ENCODE data around the gene KDELR3. TPM values are rescaled to one million over a fixed set of nuclear protein-coding genes. Genes with fewer than 3 reads are reported as not detected.

Gene KDELR3
- total and polyA plus RNA-seq, 8 donors: 2.9 to 14.6 (median 5.8) TPM

DNA sequence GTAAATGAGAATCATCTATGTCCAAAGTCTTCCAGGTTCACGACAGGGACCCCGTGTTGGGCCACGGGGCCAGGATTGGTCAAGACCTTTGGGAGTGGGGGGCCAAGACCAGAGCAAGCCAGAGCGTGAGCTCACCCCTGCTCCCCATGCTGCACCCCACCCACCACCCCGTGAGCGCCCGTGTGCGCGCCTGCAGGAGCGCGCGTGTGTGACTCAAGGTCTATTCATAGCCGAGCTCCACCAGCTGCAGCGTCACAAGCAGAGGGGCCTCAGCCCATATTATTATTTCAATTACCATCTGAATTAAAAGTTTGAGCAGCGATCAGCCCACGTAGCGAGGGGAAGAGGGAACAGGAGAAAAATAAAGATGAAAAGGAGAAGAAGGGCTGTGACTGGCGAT is 18.1 kb upstream of the KDELR3 start:
- no peak overlapping the region for H3K4me3 ChIP-seq
- no peaks in the 10 kb centered on the region for H3K36me3 ChIP-seq
- H3K9me3 ChIP-seq: no peaks in the 10 kb centered on the region
- ATAC-seq (no peak), DNase-seq (no peak), FAIRE-seq (no peak)
- intact Hi-C loops (cut with DNase I): no loop called here
- H3K27ac ChIP-seq: no peak overlapping the region
- no peaks in the 10 kb centered on the region for H3K4me1 ChIP-seq
- 70 to 73% methylated on average over 18 of the region's 18 CpGs for WGBS, 2 donors
- no peaks in the 10 kb centered on the region for H3K27me3 ChIP-seq
- TF ChIP-seq, protein P1, sequence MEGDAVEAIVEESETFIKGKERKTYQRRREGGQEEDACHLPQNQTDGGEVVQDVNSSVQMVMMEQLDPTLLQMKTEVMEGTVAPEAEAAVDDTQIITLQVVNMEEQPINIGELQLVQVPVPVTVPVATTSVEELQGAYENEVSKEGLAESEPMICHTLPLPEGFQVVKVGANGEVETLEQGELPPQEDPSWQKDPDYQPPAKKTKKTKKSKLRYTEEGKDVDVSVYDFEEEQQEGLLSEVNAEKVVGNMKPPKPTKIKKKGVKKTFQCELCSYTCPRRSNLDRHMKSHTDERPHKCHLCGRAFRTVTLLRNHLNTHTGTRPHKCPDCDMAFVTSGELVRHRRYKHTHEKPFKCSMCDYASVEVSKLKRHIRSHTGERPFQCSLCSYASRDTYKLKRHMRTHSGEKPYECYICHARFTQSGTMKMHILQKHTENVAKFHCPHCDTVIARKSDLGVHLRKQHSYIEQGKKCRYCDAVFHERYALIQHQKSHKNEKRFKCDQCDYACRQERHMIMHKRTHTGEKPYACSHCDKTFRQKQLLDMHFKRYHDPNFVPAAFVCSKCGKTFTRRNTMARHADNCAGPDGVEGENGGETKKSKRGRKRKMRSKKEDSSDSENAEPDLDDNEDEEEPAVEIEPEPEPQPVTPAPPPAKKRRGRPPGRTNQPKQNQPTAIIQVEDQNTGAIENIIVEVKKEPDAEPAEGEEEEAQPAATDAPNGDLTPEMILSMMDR (IDR thresholded peaks at IDR 0.05): no peak

DNA sequence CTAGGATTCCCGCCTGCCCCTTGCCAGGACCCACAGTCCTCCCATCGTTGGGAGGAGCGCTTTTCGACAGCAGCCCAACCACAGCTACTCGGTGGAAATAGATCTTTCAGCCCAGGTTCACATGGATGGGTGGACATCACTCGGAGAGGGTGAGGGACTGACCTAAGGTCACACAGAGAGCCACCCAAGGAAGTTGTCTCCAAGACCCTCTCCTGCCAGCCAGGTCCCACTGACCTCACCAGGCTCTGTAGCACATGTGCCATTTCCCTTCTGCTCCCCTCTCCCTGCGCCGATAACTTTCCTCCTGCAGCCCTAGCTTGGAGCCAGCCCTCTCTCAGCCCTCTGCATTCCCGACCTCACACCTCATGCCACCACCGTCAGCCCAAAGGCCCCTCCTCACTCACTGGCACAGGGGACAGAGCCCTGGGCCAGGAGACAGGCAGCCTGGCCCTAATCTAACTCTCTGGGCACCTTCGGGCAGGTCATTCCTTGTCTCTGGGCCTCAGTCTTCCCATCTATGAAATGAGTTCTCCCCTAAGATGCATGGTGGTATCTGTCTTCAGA is 17.6 kb upstream of the KDELR3 start:
- intact Hi-C loops (cut with DNase I): no loop called here
- FAIRE-seq: no peak

DNA sequence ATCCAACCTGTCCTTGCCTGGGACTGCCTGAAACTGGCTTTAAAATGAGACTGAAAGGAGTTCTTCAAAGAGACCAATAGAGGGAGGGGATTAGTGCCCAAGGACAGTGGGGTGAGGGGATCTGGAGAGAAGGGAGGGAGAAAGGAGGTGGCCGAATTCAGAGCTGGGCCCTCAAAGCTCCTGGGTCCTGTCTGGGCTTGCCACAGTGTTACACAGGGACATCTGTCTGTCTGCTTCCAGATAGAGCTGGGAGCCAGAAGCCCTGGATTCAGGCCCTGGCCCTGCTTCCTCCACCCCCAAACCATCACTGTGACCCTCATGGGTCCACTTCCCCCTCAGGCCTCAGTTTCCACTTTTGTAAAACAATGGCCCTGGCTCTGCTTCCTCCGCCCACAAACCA is 16.5 kb upstream of the KDELR3 start:
- no peak for DNase-seq
- Histone ChIP-seq H3K9me3 (no peaks in the 10 kb centered on the region), H3K4me3 (no peak overlapping the region), H3K27me3 (no peaks in the 10 kb centered on the region), H3K27ac (no peak overlapping the region), H3K4me1 (no peaks in the 10 kb centered on the region), H3K36me3 (no peaks in the 10 kb centered on the region)
- 85 to 88% methylated on average over 2 of the region's 2 CpGs for WGBS, 2 donors
- FAIRE-seq: no peak
- ATAC-seq: no peak
- intact Hi-C loops (cut with DNase I): no loop called here
- TF ChIP-seq, protein P1 (IDR thresholded peaks at IDR 0.05): no peak

More for the DNA sequence above, 17.6 kb upstream of the KDELR3 start:
- ATAC-seq: no peak
- Histone ChIP-seq H3K36me3 (no peaks in the 10 kb centered on the region), H3K27ac (no peak overlapping the region), H3K27me3 (no peaks in the 10 kb centered on the region), H3K4me3 (no peak overlapping the region), H3K9me3 (no peaks in the 10 kb centered on the region), H3K4me1 (no peaks in the 10 kb centered on the region)
- no peak for DNase-seq
- TF ChIP-seq, protein P1 (IDR thresholded peaks at IDR 0.05): no peak
- WGBS, 2 donors: 63 to 64% methylated on average over 11 of the region's 11 CpGs

DNA sequence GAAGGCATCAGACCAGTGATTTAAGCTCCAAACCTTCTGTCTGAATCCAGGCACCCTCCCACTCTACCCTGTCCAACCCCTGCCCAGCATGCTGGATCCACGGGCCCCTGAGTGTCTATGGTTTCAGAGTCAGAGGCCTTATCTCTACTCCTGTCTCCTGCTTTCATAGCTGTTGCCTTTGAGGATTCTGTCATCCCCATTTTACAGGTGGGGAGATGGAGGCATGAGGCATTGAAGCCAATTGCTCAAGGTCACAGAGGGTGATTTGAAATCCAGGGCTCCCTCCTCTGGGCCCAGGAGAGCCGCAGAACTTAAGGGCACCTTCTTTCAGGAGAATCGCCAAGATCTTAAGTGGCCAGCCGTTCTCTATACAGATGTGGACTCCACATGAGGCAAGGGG is 16.0 kb upstream of the KDELR3 start:
- H3K4me3 ChIP-seq: no peak overlapping the region
- ATAC-seq: no peak
- no peak for FAIRE-seq
- no peaks in the 10 kb centered on the region for H3K4me1 ChIP-seq
- intact Hi-C loops (cut with DNase I): no loop called here
- DNase-seq: no peak
- no peaks in the 10 kb centered on the region for H3K36me3 ChIP-seq
- H3K27ac ChIP-seq: no peak overlapping the region
- no peaks in the 10 kb centered on the region for H3K27me3 ChIP-seq
- H3K9me3 ChIP-seq: no peaks in the 10 kb centered on the region
- TF ChIP-seq, protein P1 (IDR thresholded peaks at IDR 0.05): no peak
- WGBS, 2 donors: 73 to 78% methylated on average over 4 of the region's 4 CpGs

DNA sequence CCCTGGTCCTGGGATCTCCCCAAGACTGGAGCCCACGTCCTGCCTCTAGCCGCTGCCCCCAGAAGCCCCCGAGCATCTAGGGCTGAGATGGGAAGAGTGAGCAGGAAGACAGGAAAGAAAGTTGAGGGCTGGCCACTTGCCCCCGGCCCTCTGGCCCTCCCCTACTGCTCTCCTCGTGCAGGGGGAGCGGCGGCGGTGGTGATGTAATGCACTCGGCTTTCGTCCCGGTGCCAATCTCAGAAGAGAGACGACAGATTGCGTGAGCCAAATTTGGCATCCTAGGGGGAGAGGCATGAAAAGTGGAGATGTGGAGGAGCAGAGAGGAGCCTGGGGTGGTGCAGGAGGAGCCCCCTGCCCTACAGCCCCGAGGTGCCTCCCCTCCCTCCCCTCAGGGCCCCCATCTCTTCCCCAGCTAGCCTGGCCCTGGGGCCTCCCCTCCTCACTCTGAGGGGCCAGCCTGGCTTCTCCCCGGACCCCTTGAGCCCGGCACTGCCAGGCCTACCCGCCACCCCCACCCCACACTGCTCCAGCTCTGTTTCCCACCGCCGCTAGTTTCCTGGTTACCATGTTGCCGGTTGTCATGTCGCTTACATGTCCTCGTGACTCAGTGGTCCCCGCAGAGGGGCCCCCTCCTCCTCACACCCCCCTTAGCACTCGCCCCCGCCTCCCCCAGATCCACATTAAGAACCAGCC is 15.4 kb upstream of the KDELR3 start:
- H3K4me3 ChIP-seq: no peak overlapping the region
- no peak overlapping the region for H3K27ac ChIP-seq
- H3K36me3 ChIP-seq: no peaks in the 10 kb centered on the region
- ATAC-seq (peak in 3 of 4 donors; percentile 26 to 31 (median 28)), FAIRE-seq (no peak), DNase-seq (no peak)
- TF ChIP-seq, protein P1 (IDR thresholded peaks at IDR 0.05): no peak
- H3K9me3 ChIP-seq: no peaks in the 10 kb centered on the region
- intact Hi-C loops (cut with DNase I): no loop called here
- no peaks in the 10 kb centered on the region for H3K4me1 ChIP-seq
- WGBS, 2 donors: 34 to 40% methylated on average over 21 to 25 of the region's 25 CpGs
- no peaks in the 10 kb centered on the region for H3K27me3 ChIP-seq

Measured in pancreas (tissue), 10 donors.